ENCODE measurements around the gene POLR3A.

GRCh38 chr10:77921395-77921794 is 107.9 kb downstream of the POLR3A start:
- no peak for TF ChIP-seq CTCF (conservative IDR thresholded peaks at IDR 0.05; ENCODE audit: low read depth, low read length)
- TF ChIP-seq EZH2 (IDR thresholded peaks at IDR 0.05; ENCODE audit: low read length, unreplicated experiment): no peak
- TF ChIP-seq EZH2phosphoT487 (IDR thresholded peaks at IDR 0.05; ENCODE audit: borderline replicate concordance, low read length): no peak

All from PC-3 (cell line).